GM19438 (cell line): ENCODE measurements around the gene SCFD2.
"Not testable (repeated sequence)": the region's sequence is repeated elsewhere in the genome, so short reads cannot be mapped to it uniquely, and the experiment has no call there.

Source experiments
- ATAC-seq: cut with Tn5 transposase; IDR thresholded peaks from one replicate; pipeline ENCODE4 v1.9.1; 2021; ENCODE audit warnings: low read depth; ENCODE audit not compliant: unreplicated experiment

The SCFD2 gene

DNA sequence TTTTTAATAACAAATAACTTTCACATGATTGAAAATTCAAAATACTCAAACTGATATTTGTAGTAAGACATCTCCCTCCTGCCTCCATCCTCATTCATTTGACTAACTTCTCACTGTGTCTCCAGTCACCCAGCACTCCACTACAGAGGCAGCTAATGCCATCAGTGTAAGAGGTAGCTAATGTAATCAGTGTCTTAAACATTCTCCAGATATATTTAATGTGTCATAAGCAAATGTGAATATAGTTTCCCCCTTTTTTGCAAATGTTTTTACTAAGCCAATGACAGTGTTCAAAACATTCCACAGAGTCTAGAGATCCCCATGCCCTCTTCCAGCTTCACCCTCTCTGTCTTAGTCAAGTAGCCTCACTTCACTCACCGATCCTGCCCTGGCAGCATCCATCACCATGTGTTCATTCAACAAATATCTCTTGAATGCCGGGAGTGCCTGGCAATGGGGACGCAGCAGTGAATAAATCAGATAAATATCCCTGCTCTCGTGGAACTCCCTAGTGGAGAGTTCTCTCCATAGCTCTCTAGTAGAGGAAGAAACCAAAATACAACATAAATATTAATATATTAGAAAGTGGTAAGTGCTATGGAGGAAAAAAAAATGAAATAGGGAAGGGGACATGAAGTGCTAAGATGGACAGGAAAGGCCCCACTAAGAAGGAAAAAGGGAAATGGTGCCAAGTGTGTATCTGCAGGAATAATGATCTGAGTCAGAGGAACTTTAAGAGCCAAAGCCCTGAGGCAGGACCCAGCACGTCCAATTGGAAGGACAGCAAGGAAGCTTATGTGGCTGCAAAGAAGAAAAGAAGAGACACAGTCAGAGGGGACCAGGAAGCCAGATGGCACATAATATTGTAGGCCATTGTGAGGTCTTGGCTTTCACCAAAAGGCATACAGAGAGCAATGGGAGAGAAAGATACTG is 18.7 kb downstream of the SCFD2 start:
- ATAC-seq: no peak

DNA sequence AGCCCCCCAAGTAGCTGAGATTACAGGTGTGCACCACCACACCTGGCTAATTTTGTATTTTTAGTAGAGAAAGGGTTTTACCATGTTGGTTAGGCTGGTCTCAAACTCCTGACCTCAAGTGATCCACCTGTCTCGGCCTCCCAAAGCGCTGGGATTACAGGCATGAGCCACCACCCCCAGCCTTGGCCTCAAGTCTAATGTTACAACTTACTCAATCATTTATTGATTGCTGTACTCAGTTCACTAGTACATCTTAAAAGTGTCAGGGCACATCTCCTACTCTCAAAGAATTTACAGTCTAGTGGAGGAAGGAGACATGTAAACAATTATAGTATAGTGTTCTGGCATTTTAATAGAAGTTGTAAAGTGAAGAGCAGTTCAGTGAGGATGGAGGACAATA is 19.5 kb downstream of the SCFD2 start:
- not testable (repeated sequence) for ATAC-seq

DNA sequence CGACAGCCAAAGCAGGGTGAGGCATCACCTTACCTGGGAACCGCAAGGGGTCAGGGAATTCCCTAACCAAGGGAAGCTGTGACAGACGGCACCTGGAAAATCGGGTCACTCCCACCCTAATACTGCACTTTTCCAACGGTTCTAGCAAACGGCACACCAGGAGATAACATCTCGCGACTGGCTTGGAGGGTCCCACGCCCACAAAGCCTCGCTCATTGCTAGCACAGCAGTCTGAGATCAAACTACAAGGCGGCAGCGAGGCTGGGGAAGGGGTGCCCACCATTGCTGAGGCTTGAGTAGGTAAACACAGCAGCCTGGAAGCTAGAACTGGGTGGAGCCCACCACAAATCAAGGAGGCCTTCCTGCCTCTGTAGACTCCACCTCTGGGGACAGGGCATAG is 25.7 kb downstream of the SCFD2 start:
- ATAC-seq: not testable (repeated sequence)

DNA sequence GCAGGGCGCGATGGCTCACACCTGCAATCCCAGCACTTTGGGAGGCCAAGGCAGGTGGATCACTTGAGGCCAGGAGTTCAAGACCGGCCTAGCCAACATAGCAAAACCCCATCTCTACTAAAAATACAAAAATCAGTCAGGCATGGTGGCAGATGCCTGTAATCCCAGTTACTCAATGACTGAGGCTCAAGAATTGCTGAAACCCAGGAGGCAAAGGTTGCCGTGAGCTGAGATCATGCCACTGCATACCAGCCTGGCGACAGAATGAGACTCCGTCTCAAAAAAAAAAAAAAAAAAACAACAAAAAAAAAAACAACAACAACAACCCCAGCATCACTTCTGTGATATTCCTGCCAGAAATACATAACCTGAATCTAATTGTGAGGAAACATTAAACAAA is 30.9 kb downstream of the SCFD2 start:
- not testable (repeated sequence) for ATAC-seq

DNA sequence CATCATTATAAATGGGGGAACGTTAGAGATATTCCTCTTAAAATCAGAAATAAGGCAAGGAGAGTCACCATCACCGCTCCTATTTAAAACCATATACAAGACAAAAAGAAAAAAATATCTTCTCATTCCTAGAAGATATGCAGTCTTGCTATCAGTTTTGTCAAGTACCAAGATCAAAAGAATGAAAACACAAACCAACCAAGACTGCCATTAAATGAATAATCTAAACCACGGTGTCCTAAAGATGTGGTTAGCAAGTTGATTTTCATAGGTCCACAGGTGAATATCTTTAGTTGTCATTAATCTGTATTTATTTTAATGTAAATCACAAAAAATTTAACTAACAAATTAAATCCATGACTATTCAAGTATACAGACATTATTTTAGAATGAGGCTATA is 39.3 kb downstream of the SCFD2 start:
- ATAC-seq: no peak

DNA sequence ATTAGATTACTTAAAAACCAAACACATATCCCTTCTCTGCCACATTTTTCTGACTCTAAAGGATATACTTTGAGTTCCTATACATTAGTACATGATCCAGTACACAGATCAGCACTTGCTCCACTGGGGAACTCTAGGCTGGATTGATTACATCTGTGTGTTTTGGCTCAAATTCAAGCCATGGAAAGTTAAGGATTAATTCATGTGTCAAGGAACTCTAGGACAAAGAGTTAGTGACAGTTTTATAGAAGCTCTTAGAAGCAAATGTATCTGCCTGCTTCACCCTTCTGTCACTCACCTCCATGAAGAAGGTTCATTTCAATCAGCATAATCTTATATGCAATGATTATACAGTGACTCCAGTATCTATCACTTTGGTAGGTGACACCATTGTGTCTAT is 43.2 kb downstream of the SCFD2 start:
- no peak for ATAC-seq

DNA sequence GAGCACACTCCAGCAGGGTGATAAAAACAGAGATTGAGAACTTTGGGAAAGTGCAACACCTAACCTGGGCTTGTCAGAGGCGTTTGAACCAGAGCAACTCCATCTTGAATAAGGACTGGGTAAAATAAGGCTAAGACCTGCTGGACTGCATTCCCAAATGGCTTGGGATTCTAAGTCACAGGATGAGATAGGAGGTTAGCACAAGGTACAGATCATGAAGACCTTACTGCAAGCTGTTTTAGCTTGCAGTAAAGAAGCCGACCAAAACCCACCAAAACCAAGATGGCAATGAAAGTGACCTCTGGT is 43.9 kb downstream of the SCFD2 start:
- no peak for ATAC-seq

DNA sequence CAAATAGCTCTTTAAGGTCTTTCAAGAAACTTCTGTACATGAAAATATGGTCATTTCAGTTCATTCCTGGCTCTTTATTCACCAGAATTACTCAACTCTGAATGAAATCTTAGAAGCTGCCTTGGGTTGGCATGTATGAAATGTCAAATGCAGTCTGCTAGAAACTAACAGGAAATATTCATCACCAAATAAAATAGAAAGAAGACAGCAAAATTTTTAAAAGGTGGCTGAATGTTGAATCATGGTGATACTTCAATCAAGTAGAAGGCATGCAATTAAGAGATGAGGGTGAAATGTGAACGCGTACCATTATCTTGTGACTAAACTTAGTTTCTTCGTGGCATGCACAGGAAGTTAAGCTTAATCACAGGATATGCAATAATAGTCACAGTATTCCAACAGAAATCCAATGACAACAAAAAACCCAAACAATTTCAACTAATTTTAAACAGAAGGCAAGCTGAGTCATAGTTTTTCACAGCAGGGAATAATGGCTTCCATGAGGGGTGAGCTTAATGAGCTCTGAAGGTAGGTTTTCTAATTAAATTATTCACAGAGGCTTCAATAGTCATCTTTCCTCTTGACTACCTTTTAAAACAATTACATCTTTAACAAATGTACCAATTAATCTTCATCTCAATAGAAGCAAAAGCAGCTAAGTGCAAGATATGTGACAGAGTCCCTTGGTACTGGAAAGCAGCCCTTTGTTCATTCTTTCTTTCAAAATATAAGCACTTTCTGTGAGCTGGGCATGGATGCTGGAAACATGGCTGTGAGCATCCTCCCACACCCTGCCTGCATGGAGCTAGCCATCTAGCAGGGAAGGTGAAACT is 44.5 kb downstream of the SCFD2 start:
- no peak for ATAC-seq

DNA sequence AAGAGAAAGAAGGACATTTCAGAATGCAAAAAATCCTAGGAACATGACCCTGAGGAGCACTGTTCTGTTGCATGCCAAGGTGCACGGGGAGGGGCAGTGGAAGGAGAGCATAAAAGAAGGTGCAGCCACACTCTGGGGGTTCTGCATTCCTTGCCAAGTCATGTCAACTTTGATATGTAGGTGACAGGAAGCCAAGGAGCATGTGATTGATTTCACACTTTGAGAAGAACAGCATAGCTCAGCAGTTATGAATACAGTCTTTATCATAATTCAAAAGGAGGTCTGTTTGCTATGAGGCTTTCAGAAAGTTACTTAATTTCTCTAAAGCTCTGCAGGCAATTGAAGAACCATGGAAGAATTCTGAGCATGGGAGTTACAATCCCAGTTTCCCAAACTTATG is 50.6 kb downstream of the SCFD2 start:
- no peak for ATAC-seq

DNA sequence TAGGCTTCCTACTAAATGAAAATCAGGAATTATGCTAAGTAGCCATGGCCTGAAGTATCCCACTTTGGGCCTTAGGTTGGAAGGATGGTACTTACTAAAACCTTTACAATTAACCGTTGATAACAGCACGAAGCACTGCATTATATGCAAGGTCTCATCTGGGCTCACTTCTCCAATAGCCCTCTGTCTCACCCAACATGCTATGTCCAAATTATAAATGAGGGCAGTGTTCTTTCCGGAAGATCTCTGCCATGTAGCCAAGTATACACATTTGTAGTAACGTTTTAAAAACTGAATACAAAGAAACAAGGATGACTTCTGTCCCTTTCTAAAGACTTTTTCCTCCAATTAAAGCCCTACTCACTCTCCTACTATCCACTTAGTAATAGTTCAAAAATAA is 51.6 kb downstream of the SCFD2 start:
- no peak for ATAC-seq

DNA sequence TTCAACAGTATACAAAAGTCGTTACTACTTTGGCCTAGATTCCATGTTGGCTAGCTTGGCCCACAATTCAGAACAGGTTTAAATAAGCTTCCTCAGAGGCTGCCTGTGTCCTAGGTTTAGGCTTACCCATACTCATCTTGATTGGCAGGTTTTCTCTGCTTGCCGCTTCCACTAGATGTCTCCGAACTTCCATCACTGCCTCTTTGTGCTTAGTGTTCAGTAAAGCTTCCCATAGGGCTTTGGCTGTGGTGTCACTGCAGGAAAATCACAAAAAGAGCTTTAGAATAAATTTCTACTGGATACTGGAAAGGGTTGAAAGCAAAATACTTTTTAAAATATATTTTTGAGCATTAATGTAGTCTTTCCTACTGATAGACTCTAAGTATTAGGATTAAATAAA is 52.4 kb downstream of the SCFD2 start:
- ATAC-seq: no peak

DNA sequence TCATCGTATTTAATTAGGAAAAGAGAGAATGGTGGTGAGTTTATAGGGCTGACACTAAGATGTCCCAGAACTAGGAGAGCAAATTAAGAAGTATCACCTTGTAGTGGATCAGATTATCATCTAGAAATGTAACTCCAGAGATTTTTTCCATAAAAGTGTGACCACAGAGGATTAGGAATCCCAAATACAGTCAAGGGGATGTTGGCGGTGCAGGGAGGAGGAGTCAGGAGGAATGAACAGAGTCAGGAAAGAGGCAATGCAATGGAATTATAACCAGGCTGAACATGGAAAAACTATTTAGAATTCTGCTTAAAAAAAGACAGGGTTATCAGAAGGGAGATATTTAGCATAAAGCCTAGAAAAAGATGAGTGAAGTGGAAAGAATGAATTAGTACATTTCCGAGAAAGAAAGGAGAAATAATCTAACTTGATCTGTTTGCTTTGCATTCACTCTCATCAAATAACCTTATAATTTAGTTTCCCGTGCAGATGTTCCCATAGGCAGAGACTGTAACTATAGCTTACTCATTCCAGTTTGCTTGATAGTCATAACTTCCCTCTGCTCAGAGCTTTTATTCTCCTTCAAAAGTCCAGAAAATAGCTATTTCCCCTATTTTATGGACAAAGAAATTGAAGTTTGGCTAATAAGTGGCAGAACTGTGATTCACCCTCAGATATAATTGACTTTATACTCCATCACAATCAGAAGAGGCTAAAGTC is 56.4 kb downstream of the SCFD2 start:
- no peak for ATAC-seq

DNA sequence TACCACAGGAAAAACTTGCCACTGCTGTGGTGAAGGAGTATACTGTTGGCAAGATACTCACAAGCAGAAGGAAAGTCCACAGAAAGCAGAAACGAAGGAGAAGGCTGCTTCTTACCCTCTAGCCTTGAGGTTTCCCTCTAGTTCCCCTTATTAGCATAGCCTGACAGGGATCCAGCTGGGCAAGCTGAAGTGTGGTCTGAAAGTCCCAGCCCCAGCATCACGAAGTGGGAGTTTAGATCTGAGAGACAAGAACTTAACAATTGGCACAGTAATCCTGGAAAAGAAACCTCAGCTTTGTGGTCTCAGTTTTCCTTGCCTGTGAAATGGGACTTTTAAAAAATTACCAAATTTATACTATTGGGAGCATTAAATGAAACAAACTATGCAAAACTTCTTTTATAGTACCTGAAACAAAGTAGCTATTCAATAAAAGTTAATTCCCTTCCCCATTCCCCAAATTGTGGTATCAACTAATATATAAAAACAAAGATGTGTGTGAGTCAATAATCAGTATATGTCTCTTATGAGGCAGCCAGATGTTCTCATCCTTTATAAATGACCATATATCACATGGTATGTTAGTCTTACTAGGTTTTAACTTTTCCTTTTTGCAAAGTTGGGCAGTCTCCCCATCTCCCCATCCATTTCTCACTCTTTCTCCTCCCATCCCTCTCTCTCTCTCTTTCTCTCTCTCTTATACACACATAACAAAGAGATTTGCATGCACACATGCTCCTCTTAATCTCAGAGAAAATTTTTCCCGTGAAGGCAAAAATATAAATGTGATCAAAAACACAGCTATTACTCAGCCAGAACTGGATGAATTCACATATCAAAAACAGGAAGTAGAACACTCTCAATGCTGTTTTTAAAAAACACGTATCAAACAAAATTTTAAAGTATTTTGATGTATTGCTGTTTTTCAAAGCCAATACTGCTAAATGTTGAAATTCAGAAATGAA is 57.8 kb downstream of the SCFD2 start:
- no peak for ATAC-seq

DNA sequence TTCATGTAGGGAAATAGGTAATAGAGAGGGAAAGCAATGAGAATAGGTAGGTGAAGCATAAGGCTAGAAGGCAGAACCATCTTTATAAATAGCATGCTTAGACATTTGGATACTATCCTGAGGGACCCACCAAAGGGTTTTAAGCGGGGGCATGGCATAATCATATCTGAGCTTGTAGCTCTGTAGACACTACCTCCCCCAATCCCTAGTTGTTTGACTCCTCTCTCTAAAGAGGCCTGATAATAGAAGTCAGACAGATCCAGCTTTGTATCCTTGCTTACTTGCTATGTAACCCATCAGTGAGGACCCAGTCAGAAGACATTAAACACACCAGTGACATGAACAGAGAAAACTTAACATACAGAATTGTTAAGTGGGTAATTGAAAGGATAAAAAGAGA is 58.7 kb downstream of the SCFD2 start:
- ATAC-seq: no peak

DNA sequence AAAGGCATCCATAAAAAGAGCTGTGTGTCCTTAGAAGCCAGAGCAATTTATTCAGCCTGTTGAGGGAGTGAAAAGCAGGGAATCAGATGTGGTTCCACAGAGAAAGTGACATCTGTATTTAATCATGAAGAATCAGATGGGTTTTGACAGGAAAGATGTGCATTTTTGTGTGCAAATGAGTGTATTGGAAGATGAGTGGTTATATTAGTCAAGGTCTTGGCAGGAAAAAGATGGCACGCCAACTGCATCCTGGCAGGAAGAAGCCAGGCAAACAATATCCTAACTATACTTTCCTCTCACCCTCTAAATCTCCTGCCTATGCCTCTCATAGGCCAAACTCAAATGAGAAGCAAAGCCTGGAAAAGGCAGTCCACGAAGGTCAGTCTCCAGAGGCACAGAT is 59.1 kb downstream of the SCFD2 start:
- no peak for ATAC-seq

DNA sequence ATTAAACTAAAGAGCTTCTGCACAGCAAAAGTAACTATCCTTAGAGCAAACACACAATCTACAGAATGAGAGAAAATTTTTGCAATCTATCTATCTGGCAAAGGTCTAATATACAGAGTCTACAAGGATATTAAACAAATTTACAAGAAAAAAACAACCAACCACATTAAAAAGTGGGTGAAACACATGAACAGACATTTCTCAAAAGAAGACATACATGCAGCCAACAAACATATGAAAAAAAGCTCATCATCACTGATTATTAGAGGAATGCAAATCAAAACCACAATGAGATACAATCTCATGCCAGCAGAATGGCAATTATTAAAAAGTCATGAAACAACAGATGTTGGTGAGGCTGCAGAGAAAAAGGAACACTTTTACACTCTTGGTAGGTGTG is 73.7 kb downstream of the SCFD2 start:
- not testable (repeated sequence) for ATAC-seq

DNA sequence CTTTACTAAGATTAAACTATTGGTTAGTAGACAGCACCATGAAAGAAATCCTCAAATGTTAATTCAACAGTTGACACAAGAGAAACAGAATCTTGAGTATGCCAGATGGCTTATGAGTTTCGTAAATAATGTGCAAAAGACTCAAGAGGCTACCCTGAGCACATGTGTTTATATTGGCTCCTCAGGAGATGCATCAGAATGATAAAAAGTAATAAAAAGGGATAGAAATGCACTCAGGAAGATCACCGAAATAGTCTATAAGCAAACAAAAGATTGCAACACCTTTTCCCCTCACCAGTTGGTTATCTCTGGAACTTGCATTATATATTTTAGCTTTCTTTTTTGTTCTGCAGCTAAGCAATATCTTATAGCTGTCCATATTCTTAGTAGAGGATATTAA is 84.4 kb downstream of the SCFD2 start:
- no peak for ATAC-seq

DNA sequence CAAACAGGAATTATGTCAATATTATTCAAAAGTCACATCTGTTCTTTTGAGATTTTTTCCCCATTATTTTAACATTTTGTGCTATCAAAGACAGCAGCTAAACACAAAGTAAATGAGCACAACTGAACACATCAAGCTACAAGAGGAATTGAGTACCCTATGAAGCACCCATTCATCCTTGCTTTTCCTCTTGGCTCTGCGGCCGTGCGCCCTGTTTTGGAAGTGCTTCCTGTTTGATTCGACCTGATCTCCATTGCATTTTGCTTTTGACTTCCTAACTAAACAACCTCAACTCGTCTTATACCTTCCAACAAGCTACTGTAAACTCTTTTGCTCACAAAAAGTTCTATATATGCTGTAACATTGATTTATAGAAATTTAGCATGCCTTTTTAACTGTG is 85.0 kb downstream of the SCFD2 start:
- ATAC-seq: no peak

DNA sequence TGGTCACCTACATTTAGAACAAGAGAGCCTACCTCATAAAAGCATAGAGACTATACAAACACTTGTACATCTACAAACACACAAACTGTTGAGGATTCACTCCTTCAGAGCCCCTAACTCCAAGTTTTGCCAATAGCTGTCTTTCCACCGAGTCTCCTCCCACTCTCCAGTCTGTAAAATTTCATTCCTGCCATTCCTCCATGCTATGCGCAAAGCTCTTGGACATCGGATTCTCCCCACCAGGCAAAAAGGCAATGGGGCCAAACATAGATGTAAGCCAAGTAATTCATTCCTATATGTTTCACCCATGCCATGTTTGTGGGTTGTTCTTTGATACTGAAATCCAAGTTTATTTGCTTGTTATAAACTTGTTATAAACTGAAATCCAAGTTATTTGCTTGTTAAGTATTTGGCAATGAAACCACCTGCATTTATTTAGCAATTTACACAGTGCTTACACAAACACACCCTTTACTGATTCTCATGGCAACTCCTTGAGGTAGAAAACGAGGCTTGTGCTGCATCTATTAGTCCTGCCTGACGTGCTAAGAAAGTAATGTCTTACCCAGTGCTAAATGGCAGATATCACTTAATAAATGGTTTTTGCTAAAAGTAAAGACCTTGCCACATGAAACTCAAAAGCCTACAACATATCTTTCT is 91.1 kb downstream of the SCFD2 start:
- ATAC-seq: no peak

DNA sequence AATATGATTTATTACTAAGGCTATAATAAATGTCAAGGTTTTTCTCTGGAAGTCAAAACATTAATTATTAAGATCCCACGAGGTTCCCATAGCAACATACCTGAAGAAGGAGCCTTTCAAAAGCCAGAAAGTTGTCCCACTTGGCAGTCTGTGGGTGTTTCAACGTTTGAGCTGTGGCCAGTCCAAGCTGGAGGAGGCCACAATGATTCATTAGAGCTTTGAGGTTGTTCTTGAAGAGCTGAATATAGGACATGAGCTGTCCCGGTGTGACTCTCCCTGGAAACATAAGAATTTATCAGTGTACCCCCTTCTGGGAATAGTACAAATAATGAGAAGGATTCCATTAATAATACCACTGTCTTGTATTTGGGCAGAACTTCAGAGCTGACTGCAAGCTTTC is 92.1 kb downstream of the SCFD2 start:
- no peak for ATAC-seq
